GM23338 (cell line): Measurements from ENCODE around the gene PCDHA9. TPM values are rescaled to one million over a fixed set of nuclear protein-coding genes. Genes with fewer than 3 reads are reported as not detected.
"Not testable (repeated sequence)": the region's sequence is repeated elsewhere in the genome, so short reads cannot be mapped to it uniquely, and the experiment has no call there.

Source experiments
- ATAC-seq: fragments of 200-7000 bp; cut with Tn5 transposase; 3 replicates; pipeline ENCODE4 v1.9.1; 2020
- DNase-seq: peaks from one replicate; pipeline ENCODE4 v3.0.0-alpha.2; 2015; ENCODE audit warnings: low spot score
- H2AFZ ChIP-seq: fragments of 200-600 bp; sonication (generic); 2 replicates; pipeline ENCODE4 v1.8.0; 2016; ENCODE audit warnings: antibody characterized with exemption, mild to moderate bottlenecking, moderate library complexity
- H3F3A ChIP-seq: fragments of 200-600 bp; sonication (generic); replicated peaks from 2 replicates; pipeline ENCODE4 v1.8.0; 2017; ENCODE audit warnings: antibody characterized with exemption, mixed run types, low read depth
- H3K27ac ChIP-seq: fragments of 200-600 bp; sonication (generic); 2 replicates; pipeline ENCODE4 v1.6.1; 2016; ENCODE audit warnings: low read depth
- H3K27me3 ChIP-seq: fragments of 200-600 bp; sonication (generic); 2 replicates; pipeline ENCODE4 v1.8.0; 2016; ENCODE audit warnings: mild to moderate bottlenecking, mixed run types, moderate library complexity; ENCODE audit not compliant: insufficient read depth
- H3K36me3 ChIP-seq: fragments of 200-600 bp; sonication (generic); 2 replicates; pipeline ENCODE4 v1.8.0; 2016; ENCODE audit warnings: mild to moderate bottlenecking; ENCODE audit not compliant: insufficient read depth
- H3K4me1 ChIP-seq: fragments of 200-600 bp; sonication (generic); 2 replicates; pipeline ENCODE4 v1.8.0; 2016; ENCODE audit warnings: mild to moderate bottlenecking, moderate library complexity; ENCODE audit not compliant: insufficient read depth
- H3K4me2 ChIP-seq: fragments of 200-600 bp; sonication (generic); 2 replicates; pipeline ENCODE4 v1.7.1; 2017; ENCODE audit warnings: mixed run types
- H3K4me3 ChIP-seq: fragments of 200-600 bp; sonication (generic); 2 replicates; pipeline ENCODE4 v1.6.1; 2016; ENCODE audit warnings: mixed run types
- H3K79me2 ChIP-seq: fragments of 200-600 bp; sonication (generic); replicated peaks from 2 replicates; pipeline ENCODE4 v1.8.0; 2017; ENCODE audit warnings: mild to moderate bottlenecking; ENCODE audit not compliant: insufficient read depth
- H3K9me2 ChIP-seq: fragments of 200-600 bp; sonication (generic); 2 replicates; pipeline ENCODE4 v1.8.0; 2017; ENCODE audit not compliant: insufficient read depth
- H4K20me1 ChIP-seq: fragments of 200-600 bp; sonication (generic); replicated peaks from 2 replicates; pipeline ENCODE4 v1.8.0; 2017; ENCODE audit warnings: mild to moderate bottlenecking; ENCODE audit not compliant: insufficient read depth
- H3K27ac Mint-ChIP-seq: 2 replicates; pipeline ENCODE4 v1.8.0; 2020; ENCODE audit warnings: inconsistent platforms, mild to moderate bottlenecking, moderate library complexity, mixed read lengths
- H3K27me3 Mint-ChIP-seq: 3 replicates; pipeline ENCODE4 v1.8.0; 2022; ENCODE audit warnings: low read depth, mild to moderate bottlenecking, moderate library complexity, mixed read lengths, inconsistent platforms; ENCODE audit not compliant: insufficient read depth, poor library complexity
- H3K36me3 Mint-ChIP-seq: 3 replicates; pipeline ENCODE4 v1.8.0; 2021; ENCODE audit warnings: low read depth, mild to moderate bottlenecking, inconsistent platforms, moderate library complexity, mixed read lengths
- H3K4me1 Mint-ChIP-seq: 3 replicates; pipeline ENCODE4 v1.8.0; 2020; ENCODE audit warnings: mild to moderate bottlenecking, inconsistent platforms, mixed read lengths
- H3K4me3 Mint-ChIP-seq: 3 replicates; pipeline ENCODE4 v1.8.0; 2021; ENCODE audit warnings: moderate library complexity, mild to moderate bottlenecking, inconsistent platforms, mixed read lengths
- H3K9me3 Mint-ChIP-seq: 3 replicates; pipeline ENCODE4 v1.8.0; 2020; ENCODE audit warnings: moderate library complexity, mild to moderate bottlenecking, inconsistent platforms, mixed read lengths
- polyA plus RNA-seq: library from polyadenylated mRNA; unstranded; fragments of >200 nt; fragmentation: Nextera tagmentation; extraction: Ambion mirVana; gene quantifications from 2 replicates; pipeline ENCODE4 v1.2.1, GENCODE V29; 2016
- total RNA-seq: library from RNA; depleted of rRNA; stranded (reverse); fragments of >200 nt; shearing (Covaris generic); gene quantifications from 2 replicates; pipeline ENCODE4 v1.2.3, GENCODE V29; 2014
- TF ChIP-seq, protein P1 (sequence below), 2 experiments: fragments of 200-600 bp in 1 of 2; sonication (generic) in 1 of 2; conservative IDR thresholded peaks; 2 replicates each; pipeline versions ENCODE4 v1.5.1 to v1.6.1; 2016 to 2017; ENCODE audit warnings: antibody characterized with exemption in 2 of 2, low read depth in 2 of 2, mild to moderate bottlenecking in 2 of 2, moderate library complexity in 1 of 2
- TF ChIP-seq, protein P2 (sequence below): fragments of 250-450 bp; sonication (Bioruptor Pico); IDR thresholded peaks from 2 replicates; pipeline ENCODE4 v1.5.0; 2020; ENCODE audit warnings: mild to moderate bottlenecking, moderate library complexity
- TF ChIP-seq, protein P3 (sequence below): IDR thresholded peaks from one replicate; pipeline ENCODE4 v1.6.1; 2018; ENCODE audit warnings: antibody characterized with exemption; ENCODE audit not compliant: unreplicated experiment

The PCDHA9 gene
- total and polyA plus RNA-seq, 2 experiments from 2014 or later: 1.6 to 3.3 TPM

DNA sequence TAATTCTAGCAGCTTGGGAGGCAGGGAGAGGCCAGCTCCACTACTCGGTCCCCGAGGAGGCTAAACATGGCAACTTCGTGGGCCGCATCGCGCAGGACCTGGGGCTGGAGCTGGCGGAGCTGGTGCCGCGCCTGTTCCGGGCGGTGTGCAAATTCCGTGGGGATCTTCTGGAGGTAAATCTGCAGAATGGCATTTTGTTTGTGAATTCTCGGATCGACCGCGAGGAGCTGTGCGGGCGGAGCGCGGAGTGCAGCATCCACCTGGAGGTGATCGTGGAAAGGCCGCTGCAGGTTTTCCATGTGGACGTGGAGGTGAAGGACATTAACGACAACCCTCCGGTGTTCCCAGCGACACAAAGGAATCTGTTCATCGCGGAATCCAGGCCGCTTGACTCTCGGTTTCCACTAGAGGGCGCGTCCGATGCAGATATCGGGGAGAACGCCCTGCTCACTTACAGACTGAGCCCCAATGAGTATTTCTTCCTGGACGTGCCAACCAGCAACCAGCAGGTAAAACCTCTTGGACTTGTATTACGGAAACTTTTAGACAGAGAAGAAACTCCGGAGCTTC is 13.7 kb upstream of the PCDHA9 start:
- Histone ChIP-seq H2AFZ (peak overlapping the region; percentile 2; the same call in 1 of the 2 replicates), H3K4me3 (peak overlapping the region; percentile 62), H3K4me2 (peak overlapping the region; percentile 72), H3K27ac (peak overlapping the region; percentile 3; the same call in 1 of the 2 replicates)
- ATAC-seq: peak; percentile 90
- not testable (repeated sequence) for H3K4me1 ChIP-seq, H3K27me3 Mint-ChIP-seq, H4K20me1 ChIP-seq, H3K79me2 ChIP-seq, H3F3A ChIP-seq, H3K27me3 ChIP-seq, H3K9me3 Mint-ChIP-seq, H3K9me2 ChIP-seq, H3K4me1 Mint-ChIP-seq, H3K36me3 ChIP-seq
- peak; percentile 56 for DNase-seq
- Mint-ChIP-seq H3K27ac (peak overlapping the region; percentile 51; the same call in 1 of the 2 replicates), H3K36me3 (peaks cover 28% of the 10 kb centered on the region; the same call in 2 of the 3 replicates), H3K4me3 (peak overlapping the region; percentile 74)
- TF ChIP-seq, protein P1, sequence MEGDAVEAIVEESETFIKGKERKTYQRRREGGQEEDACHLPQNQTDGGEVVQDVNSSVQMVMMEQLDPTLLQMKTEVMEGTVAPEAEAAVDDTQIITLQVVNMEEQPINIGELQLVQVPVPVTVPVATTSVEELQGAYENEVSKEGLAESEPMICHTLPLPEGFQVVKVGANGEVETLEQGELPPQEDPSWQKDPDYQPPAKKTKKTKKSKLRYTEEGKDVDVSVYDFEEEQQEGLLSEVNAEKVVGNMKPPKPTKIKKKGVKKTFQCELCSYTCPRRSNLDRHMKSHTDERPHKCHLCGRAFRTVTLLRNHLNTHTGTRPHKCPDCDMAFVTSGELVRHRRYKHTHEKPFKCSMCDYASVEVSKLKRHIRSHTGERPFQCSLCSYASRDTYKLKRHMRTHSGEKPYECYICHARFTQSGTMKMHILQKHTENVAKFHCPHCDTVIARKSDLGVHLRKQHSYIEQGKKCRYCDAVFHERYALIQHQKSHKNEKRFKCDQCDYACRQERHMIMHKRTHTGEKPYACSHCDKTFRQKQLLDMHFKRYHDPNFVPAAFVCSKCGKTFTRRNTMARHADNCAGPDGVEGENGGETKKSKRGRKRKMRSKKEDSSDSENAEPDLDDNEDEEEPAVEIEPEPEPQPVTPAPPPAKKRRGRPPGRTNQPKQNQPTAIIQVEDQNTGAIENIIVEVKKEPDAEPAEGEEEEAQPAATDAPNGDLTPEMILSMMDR (conservative IDR thresholded peaks at IDR 0.05; ENCODE audit: low read depth in 2 of 2): peak; percentile 44 to 45; a peak in 3 of 4 replicates

DNA sequence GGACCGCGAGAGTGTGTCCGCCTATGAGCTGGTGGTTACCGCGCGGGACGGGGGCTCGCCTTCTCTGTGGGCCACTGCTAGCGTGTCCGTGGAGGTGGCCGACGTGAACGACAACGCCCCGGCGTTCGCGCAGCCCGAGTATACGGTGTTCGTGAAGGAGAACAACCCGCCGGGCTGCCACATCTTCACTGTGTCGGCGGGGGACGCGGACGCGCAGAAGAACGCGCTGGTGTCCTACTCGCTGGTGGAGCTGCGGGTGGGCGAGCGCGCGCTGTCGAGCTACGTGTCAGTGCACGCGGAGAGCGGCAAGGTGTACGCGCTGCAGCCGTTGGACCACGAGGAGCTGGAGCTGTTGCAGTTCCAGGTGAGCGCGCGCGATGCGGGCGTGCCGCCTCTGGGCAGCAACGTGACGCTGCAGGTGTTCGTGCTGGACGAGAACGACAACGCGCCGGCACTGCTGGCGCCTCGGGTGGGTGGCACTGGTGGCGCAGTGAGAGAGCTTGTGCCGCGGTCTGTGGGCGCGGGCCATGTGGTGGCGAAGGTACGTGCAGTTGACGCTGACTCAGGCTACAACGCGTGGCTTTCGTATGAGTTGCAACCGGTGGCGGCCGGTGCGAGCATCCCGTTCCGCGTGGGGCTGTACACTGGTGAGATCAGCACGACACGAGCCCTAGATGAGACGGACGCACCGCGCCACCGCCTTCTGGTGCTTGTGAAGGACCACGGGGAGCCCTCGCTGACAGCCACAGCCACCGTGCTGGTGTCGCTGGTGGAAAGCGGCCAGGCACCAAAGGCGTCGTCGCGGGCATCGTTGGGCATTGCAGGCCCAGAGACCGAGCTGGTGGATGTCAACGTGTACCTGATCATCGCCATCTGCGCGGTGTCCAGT is 12.3 kb upstream of the PCDHA9 start:
- Histone ChIP-seq H3K79me2 (no peaks in the 10 kb centered on the region), H3K27me3 (no peaks in the 10 kb centered on the region), H3K4me2 (no peak overlapping the region), H3K4me1 (no peaks in the 10 kb centered on the region), H3K9me2 (no peaks in the 10 kb centered on the region), H3K4me3 (no peak overlapping the region), H2AFZ (no peak overlapping the region), H3K27ac (no peak overlapping the region), H4K20me1 (no peaks in the 10 kb centered on the region; the same call in 1 of the 2 replicates), H3F3A (no peaks in the 10 kb centered on the region), H3K36me3 (peaks cover 4% of the 10 kb centered on the region; the same call in 1 of the 2 replicates)
- Mint-ChIP-seq H3K9me3 (peaks cover 10% of the 10 kb centered on the region), H3K4me3 (no peak overlapping the region), H3K27ac (no peak overlapping the region), H3K27me3 (peaks cover 2% of the 10 kb centered on the region), H3K36me3 (peaks cover 24% of the 10 kb centered on the region; the same call in 2 of the 3 replicates), H3K4me1 (no peaks in the 10 kb centered on the region)
- ATAC-seq (no peak), DNase-seq (no peak)
- TF ChIP-seq, protein P2, sequence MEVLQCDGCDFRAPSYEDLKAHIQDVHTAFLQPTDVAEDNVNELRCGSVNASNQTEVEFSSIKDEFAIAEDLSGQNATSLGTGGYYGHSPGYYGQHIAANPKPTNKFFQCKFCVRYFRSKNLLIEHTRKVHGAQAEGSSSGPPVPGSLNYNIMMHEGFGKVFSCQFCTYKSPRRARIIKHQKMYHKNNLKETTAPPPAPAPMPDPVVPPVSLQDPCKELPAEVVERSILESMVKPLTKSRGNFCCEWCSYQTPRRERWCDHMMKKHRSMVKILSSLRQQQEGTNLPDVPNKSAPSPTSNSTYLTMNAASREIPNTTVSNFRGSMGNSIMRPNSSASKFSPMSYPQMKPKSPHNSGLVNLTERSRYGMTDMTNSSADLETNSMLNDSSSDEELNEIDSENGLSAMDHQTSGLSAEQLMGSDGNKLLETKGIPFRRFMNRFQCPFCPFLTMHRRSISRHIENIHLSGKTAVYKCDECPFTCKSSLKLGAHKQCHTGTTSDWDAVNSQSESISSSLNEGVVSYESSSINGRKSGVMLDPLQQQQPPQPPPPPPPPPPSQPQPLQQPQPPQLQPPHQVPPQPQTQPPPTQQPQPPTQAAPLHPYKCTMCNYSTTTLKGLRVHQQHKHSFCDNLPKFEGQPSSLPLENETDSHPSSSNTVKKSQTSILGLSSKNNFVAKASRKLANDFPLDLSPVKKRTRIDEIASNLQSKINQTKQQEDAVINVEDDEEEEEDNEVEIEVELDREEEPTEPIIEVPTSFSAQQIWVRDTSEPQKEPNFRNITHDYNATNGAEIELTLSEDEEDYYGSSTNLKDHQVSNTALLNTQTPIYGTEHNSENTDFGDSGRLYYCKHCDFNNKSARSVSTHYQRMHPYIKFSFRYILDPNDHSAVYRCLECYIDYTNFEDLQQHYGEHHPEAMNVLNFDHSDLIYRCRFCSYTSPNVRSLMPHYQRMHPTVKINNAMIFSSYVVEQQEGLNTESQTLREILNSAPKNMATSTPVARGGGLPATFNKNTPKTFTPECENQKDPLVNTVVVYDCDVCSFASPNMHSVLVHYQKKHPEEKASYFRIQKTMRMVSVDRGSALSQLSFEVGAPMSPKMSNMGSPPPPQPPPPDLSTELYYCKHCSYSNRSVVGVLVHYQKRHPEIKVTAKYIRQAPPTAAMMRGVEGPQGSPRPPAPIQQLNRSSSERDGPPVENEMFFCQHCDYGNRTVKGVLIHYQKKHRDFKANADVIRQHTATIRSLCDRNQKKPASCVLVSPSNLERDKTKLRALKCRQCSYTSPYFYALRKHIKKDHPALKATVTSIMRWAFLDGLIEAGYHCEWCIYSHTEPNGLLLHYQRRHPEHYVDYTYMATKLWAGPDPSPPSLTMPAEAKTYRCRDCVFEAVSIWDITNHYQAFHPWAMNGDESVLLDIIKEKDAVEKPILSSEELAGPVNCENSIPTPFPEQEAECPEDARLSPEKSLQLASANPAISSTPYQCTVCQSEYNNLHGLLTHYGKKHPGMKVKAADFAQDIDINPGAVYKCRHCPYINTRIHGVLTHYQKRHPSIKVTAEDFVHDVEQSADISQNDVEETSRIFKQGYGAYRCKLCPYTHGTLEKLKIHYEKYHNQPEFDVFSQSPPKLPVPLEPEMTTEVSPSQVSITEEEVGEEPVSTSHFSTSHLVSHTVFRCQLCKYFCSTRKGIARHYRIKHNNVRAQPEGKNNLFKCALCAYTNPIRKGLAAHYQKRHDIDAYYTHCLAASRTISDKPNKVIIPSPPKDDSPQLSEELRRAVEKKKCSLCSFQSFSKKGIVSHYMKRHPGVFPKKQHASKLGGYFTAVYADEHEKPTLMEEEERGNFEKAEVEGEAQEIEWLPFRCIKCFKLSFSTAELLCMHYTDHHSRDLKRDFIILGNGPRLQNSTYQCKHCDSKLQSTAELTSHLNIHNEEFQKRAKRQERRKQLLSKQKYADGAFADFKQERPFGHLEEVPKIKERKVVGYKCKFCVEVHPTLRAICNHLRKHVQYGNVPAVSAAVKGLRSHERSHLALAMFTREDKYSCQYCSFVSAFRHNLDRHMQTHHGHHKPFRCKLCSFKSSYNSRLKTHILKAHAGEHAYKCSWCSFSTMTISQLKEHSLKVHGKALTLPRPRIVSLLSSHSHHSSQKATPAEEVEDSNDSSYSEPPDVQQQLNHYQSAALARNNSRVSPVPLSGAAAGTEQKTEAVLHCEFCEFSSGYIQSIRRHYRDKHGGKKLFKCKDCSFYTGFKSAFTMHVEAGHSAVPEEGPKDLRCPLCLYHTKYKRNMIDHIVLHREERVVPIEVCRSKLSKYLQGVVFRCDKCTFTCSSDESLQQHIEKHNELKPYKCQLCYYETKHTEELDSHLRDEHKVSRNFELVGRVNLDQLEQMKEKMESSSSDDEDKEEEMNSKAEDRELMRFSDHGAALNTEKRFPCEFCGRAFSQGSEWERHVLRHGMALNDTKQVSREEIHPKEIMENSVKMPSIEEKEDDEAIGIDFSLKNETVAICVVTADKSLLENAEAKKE: no peak
- TF ChIP-seq, protein P3, sequence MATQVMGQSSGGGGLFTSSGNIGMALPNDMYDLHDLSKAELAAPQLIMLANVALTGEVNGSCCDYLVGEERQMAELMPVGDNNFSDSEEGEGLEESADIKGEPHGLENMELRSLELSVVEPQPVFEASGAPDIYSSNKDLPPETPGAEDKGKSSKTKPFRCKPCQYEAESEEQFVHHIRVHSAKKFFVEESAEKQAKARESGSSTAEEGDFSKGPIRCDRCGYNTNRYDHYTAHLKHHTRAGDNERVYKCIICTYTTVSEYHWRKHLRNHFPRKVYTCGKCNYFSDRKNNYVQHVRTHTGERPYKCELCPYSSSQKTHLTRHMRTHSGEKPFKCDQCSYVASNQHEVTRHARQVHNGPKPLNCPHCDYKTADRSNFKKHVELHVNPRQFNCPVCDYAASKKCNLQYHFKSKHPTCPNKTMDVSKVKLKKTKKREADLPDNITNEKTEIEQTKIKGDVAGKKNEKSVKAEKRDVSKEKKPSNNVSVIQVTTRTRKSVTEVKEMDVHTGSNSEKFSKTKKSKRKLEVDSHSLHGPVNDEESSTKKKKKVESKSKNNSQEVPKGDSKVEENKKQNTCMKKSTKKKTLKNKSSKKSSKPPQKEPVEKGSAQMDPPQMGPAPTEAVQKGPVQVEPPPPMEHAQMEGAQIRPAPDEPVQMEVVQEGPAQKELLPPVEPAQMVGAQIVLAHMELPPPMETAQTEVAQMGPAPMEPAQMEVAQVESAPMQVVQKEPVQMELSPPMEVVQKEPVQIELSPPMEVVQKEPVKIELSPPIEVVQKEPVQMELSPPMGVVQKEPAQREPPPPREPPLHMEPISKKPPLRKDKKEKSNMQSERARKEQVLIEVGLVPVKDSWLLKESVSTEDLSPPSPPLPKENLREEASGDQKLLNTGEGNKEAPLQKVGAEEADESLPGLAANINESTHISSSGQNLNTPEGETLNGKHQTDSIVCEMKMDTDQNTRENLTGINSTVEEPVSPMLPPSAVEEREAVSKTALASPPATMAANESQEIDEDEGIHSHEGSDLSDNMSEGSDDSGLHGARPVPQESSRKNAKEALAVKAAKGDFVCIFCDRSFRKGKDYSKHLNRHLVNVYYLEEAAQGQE: no peak
- TF ChIP-seq, protein P1 (conservative IDR thresholded peaks at IDR 0.05; ENCODE audit: low read depth in 2 of 2): no peak
